Hematopoietic multipotent progenitor cell treated with erythropoietin and hydrocortisone succinate and interleukin-3 and kit ligand, for 8 days (in vitro differentiated cells): Measurements from ENCODE around the gene TMEM38A.

Experiments used
- DNase-seq: peaks from one replicate; pipeline ENCODE4 v3.0.0-alpha.2; 2015

Gene TMEM38A, protein sequence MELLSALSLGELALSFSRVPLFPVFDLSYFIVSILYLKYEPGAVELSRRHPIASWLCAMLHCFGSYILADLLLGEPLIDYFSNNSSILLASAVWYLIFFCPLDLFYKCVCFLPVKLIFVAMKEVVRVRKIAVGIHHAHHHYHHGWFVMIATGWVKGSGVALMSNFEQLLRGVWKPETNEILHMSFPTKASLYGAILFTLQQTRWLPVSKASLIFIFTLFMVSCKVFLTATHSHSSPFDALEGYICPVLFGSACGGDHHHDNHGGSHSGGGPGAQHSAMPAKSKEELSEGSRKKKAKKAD

GRCh38 chr19:16660763-16661479 is at the start of gene TMEM38A:
TMEM38A (plus strand) TSS chr19:16661139; CDS start chr19:16661218, 79 bp downstream.
- no peak for DNase-seq

DNA sequence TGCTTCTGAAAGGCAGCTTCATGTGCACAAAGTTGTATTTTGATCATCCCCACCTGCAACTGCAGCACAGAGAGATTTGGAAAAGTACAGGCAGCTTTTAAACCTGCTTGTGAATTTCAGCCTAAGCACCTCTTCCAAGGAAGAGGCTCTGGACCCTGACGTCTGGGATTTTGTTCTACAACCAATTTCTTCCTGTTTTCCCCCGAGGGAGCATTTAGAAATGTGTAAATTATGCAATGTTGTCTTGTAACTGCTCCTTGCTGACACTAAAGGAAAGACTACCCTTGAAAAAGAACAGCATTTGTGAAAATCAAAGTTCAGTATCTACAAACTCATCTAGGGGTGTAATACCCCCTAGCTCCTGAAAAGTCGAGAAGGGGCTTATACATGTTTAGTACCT is 48.3 kb upstream of the TMEM38A start:
- DNase-seq: no peak

DNA sequence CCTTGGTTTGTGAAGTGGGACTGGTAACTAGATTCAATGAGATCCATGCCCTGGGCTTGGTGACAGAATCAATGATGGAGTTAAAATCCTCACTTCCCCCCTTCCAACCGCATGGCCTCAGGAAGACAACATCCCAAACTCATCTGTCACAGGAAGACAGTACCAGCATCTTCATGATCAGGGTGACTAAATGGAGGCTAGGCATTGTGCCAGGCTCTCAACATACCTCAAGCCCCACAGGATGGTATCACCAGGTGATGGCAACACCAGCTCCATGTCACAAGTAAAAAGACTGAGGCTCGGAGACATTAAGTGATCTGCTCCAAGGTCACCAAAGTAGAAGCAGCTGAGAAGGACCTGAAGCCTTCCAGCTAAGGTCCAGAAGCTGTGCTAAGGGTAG is 47.1 kb upstream of the TMEM38A start:
- no peak for DNase-seq

DNA sequence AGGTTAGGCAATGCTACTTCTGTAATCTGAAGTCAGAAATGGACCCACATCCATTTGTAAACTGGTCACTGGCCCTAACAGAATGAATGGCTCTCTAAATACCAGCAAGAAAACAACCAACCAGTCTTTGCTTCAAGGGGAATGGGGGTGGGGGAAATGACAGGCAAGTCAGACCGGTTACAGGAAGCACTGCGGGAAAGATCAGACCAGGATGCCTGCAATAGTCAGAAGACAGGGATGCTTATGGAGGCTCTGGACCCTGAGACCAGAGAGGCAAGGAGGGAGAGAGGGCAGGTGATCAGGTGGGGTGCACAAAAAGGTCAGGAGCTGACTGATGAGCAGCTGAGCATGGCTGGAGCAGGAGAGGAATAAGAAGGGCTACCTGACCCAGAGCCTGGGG is 46.0 kb upstream of the TMEM38A start:
- no peak for DNase-seq

- no peak for DNase-seq
Measured at GRCh38 chr19:16615808-16616207, 45.1 kb upstream of the TMEM38A start.

- no peak for DNase-seq
Measured at GRCh38 chr19:16618248-16618647, 42.7 kb upstream of the TMEM38A start.

DNA sequence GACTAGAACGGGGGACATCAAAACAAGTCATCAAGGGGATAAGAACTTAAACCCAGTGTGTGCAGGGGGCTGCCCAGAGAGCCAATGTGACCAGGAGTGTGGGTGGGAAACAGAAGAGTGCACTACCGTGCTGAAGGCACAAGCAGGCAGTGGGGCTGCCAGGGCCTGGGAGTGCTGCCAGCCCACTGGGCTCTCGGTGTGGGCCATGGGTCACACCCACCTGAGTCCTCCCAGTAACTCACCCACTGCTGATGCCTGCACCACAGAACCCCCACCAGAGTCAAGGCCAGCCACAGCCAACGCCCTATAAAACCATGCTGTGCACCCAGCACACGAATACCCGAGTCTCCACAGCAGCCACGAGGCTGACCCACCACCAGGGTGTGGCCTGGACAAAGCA is 41.5 kb upstream of the TMEM38A start:
- DNase-seq: peak; percentile 48

GRCh38 chr19:16620018-16620417 is 40.9 kb upstream of the TMEM38A start:
- DNase-seq: no peak

DNA sequence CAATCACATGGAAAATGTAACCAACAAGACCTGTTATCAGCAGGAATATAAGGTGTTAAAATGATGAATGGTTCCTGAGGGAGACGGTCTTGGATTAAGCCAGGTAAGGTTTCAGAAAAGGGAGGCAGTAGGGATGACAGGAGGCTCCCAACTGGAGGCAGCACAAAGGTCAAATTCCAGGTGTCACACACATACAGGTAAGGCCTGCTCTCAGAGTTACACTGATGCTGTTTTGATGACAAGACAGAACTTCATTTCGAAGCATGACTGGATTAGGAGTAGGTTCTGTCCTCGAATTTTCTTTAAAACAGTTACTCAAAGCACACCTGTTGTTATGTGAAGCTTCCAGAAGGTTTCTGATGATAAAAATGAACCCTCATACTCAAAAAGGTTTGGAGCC is 40.4 kb upstream of the TMEM38A start:
- no peak for DNase-seq

DNA sequence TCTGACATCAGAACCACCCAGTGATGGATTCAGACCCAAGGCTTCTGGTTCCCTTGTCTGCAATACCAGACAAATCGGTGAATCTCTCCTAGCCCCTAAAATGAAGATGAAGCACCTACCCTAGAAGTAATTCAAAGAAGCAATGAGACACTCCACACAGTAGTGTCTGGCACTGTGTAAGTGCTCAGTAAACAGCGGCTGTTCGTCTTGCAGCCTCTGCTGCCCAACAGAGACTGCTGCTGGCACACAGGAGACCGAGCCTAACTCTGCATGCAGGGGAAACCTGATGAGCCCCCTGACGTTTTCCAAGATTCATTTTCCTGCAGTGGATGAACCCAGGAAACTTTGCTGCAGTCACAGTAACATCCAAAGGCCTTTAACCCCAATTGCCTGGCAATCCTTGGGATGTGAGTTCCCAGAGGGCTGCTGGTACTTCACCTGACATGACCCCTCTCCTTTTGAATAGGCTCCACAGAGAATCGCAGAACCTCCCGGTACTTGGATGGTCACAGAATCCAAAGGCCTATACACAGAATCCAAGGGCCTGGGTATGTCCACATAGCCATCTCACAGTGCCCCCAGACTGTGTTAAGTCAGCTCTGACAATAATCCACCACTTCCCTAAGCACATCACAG is 39.7 kb upstream of the TMEM38A start:
- DNase-seq: no peak

- no peak for DNase-seq
Measured at GRCh38 chr19:16623066-16623465, 37.9 kb upstream of the TMEM38A start.

DNA sequence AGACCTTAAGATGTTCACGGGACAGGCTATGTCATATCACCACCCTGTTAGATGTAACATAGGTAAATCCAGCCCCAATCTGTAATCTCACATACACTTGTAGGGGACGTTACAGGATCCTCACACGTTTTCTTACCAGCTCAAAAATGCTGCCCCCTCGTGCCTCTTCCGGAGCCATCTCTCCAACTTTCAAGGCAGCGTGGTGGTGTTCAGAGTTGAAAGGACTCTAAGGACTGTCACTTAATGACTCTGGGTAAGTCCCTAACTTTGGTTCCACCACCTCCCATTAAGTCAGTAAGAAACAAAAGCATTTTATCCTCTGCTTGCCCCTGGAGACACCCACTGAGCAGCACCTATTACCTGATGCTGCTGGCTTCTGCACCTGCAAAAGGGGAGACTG is 37.4 kb upstream of the TMEM38A start:
- DNase-seq: no peak

DNA sequence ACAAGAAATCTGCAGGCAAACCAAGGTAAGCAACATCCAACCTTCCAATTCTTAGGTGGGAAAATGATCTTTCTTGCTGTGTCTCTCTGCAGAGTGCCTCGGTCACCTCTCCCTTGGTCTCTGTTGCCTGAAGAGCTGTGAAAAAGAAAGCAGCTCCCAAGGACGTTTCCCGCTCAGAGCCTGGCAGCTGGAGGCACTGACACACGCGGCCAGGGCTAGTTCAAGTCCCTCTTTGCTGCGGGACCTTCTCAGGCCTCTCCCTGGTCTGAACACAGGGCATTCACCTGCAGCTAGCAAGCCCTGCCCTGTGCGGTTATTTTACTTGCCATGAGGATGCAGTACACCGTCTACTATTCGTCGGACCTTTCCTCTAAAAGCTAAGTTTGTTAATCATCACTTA is 36.7 kb upstream of the TMEM38A start:
- no peak for DNase-seq

DNA sequence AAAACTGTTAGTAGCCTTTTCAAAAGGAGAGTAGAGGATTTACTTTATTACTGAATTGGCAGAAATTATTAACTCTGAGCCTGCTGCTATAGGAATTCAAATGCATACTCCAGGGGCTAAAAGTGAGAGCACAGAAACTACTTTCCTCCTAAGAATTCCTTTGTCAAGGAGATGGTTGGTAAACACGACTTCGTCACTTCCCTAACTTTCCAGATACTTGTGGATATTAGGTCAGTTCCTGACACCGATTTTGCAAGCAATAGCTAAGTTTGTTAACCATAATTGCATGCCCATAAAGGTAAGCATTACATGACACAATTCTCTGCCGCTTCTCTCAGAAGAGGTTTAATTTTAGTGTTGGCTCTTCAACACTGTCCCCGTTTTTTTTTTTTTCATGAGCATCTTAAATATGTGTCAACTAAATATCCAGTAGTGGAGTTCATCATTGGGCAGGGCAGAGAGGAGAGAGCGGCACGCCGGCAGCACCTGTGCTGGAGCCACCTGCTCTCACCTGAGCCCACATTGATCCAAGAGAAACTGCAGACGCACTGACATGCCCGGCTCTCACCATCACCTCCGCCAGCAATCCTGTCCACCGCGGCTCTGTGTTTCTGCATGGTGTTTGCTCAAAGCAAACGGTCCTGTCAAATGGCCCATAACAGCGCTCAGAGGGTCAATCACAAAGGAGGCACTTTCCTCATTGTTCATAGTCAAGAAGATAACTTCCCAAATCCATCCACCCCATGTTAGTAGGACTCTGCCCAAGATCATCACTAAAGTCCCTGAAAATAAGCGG is 35.6 kb upstream of the TMEM38A start:
- DNase-seq: no peak

DNA sequence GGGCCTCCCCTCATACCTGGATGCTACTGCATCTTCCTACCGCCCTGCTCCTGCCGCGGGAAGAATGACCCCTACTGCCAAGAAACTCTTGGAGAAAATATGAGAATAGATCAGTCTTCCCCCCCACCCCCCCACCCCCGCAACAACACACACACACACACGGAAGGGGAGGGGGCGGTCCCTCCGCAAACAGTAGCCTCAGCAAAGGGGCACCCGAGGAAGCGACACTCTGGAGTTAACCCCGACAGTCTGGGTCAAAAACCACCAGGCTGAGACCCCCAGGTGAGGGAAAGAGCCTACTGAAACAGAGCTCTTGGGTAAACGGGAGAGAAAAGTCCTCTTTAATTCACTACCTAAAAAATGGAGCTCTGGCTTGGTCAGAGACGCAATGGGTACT is 34.1 kb upstream of the TMEM38A start:
- DNase-seq: no peak

DNA sequence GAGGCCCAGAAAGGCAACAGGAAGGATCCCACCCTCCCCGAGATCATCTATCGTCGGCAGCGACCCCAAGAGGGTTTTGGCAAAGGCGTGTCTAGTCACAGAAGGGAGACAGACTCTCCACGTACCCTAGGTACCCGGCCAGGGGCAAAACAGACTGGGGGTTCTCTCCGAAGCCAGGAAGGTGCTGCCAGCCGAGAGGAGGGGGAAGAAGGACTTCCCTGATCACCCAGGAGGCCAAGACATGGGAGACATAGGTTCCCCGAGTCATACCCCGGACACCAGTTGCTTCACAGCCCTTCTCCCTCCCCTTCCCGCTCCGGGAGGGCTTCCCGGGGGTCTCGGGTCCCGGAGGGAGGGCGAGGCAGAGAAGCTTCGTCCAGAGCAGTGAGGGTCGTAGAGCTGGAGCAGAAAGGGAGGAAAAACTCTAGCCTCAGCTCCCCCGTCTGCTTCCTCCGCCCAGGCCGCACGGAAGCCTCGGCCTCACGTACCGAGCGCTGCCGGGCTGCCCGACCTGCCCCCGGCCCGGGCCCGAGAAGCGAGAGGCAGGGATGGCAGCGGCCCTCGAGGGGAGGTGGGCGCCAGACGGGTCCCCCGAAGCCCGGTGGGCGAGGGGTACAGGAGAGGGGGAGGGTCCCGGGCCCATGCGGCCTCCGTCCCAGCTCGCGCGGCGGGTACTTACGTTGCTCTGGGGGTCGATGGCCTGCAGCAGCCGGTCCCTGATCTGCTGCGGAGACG is 33.6 kb upstream of the TMEM38A start:
- peak; percentile 35 for DNase-seq

GRCh38 chr19:16627928-16628182 is 33.1 kb upstream of the TMEM38A start:
- DNase-seq: no peak

- DNase-seq: peak; percentile 92
Measured at GRCh38 chr19:16628183-16628983, 32.6 kb upstream of the TMEM38A start, which contains the start of gene MED26. MED26 (minus strand) TSS chr19:16628204; CDS start chr19:16627943, 261 bp downstream.

DNA sequence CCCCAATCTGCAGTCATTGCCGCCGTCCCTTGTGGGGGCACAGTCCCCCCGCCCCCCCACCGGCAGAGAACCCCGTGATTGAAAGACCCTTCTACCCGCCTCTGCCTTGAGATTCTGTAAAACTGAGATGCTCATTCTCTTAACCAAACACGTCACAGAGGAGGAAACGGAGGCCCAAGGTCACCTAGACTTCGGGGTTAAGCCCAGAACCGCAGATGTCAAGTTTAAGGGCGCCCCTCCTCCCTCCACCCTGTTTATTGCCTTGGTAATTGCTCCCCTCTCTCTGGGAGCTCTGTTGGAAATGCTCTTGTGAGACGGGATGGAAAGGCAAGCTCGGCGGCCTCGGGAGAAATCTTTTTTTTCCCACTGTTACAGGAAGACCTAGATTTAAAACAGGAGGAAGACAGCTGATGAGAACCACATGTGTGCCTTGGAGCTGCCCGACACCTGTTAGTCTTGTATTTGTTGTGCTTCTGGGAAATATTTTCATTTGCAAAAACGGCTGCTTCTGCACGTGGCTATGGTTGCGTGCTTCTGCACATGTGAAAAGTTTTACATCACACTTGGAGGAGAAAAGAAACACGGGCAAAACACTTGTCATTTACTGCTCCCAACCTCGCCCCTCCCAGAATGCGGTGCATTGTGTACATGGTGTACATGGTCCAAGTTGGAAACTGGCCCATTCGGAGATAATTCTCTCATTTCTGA is 31.8 kb upstream of the TMEM38A start:
- DNase-seq: peak; percentile 65

GRCh38 chr19:16631465-16631864 is 29.5 kb upstream of the TMEM38A start:
- no peak for DNase-seq

DNA sequence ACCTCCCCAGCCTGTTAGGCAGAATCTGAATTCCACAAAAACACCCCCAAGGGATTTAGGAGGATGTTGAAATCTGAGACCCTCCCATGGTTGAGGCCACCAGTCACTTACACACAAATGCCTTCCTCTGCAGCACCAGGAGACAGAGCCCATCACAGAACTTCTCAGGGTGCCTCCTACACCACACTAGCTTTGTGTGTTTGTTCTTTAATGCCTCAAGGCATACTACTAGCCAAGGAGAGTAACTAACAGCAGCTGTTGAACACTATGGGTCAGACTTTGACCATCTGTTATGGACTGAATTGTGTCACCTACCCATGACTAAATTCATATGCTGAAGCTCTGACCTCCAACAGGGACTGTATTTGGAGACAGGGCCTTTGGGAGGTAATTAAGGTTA is 23.4 kb upstream of the TMEM38A start:
- no peak for DNase-seq
